Measurements from ENCODE around the gene MDM1.

MDM1 gene

DNA sequence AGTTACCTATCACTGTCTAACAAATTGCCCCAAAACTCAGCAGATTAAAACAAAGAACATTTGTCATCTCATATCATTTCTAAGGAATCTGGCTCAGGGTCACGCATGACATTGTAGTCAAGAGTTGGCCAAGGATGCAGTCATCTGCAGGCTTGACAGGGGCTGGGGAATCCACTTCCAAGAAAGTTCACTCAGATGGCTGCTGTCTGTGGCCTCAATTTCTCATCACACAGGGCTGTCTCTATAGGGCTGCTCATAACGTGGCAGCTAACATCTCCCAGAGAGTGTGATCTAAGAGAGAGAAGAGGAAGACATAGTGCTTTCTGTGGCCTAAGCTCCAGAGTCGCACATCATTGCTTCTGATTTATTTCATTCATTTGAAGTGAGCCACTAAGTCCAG, 61.8 kb downstream of the MDM1 start:
- Histone ChIP-seq H2AFZ (ENCODE audit: low read length) (peak overlapping the region; percentile 3; the same call in 1 of the 2 replicates), H3K4me3 (ENCODE audit: low read length, poor library complexity, severe bottlenecking) (no peak overlapping the region), H3K4me1 (ENCODE audit: insufficient read depth, low read length, poor library complexity, severe bottlenecking) (peaks cover 7% of the 10 kb centered on the region), H3F3A (ENCODE audit: low read depth) (no peaks in the 10 kb centered on the region), H3K4me2 (ENCODE audit: low read depth, low read length, poor library complexity, severe bottlenecking) (no peak overlapping the region), H3K9me2 (replicated peaks; ENCODE audit: low read depth, low read length) (no peaks in the 10 kb centered on the region), H3K9me3 (ENCODE audit: insufficient read depth, low read depth, low read length) (no peaks in the 10 kb centered on the region), H3K27me3 (ENCODE audit: insufficient read depth, low read length, poor library complexity, severe bottlenecking) (no peaks in the 10 kb centered on the region), H3K9ac (ENCODE audit: low read depth, low read length, poor library complexity, severe bottlenecking) (no peak overlapping the region), H3K79me2 (ENCODE audit: insufficient read depth, low read length) (no peaks in the 10 kb centered on the region), H3K36me3 (ENCODE audit: insufficient read depth, low read length) (no peaks in the 10 kb centered on the region), H4K20me1 (ENCODE audit: insufficient read depth, low read length, poor library complexity, severe bottlenecking) (no peaks in the 10 kb centered on the region)
- TF ChIP-seq CTCF (conservative IDR thresholded peaks at IDR 0.05; ENCODE audit: low read length), result no peak
- TF ChIP-seq EZH2phosphoT487 (IDR thresholded peaks at IDR 0.05; ENCODE audit: borderline replicate concordance), result no peak

DNA sequence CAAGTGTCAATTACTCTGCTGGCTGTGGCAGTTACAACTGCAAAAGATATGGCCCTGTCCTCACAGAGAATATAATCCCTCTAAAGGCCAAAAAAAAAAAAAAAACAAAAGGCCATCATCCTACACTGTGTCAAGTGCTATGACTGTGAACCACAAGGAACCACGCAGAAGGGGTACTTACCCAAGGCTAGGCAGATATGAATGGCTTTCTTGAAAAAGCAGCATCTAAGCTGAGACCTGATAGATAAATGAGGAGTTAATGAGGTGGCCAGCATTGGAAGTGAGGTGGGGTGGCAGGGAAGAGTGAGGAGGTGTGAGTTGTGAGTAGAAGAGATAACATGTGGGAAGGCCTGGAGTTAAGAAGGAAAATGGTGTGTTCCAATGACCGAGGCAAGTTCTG, 62.4 kb downstream of the MDM1 start:
- Histone ChIP-seq H3F3A (ENCODE audit: low read depth) (no peaks in the 10 kb centered on the region), H2AFZ (ENCODE audit: low read length) (peak overlapping the region; percentile 3; the same call in 1 of the 2 replicates), H3K9ac (ENCODE audit: low read depth, low read length, poor library complexity, severe bottlenecking) (no peak overlapping the region), H3K27me3 (ENCODE audit: insufficient read depth, low read length, poor library complexity, severe bottlenecking) (no peaks in the 10 kb centered on the region), H3K4me2 (ENCODE audit: low read depth, low read length, poor library complexity, severe bottlenecking) (no peak overlapping the region), H4K20me1 (ENCODE audit: insufficient read depth, low read length, poor library complexity, severe bottlenecking) (no peaks in the 10 kb centered on the region), H3K79me2 (ENCODE audit: insufficient read depth, low read length) (no peaks in the 10 kb centered on the region), H3K36me3 (ENCODE audit: insufficient read depth, low read length) (no peaks in the 10 kb centered on the region), H3K4me3 (ENCODE audit: low read length, poor library complexity, severe bottlenecking) (no peak overlapping the region), H3K9me3 (ENCODE audit: insufficient read depth, low read depth, low read length) (no peaks in the 10 kb centered on the region), H3K4me1 (ENCODE audit: insufficient read depth, low read length, poor library complexity, severe bottlenecking) (peaks cover 7% of the 10 kb centered on the region), H3K9me2 (replicated peaks; ENCODE audit: low read depth, low read length) (no peaks in the 10 kb centered on the region)
- TF ChIP-seq EZH2phosphoT487 (IDR thresholded peaks at IDR 0.05; ENCODE audit: borderline replicate concordance), result no peak
- no peak for TF ChIP-seq CTCF (conservative IDR thresholded peaks at IDR 0.05; ENCODE audit: low read length)

DNA sequence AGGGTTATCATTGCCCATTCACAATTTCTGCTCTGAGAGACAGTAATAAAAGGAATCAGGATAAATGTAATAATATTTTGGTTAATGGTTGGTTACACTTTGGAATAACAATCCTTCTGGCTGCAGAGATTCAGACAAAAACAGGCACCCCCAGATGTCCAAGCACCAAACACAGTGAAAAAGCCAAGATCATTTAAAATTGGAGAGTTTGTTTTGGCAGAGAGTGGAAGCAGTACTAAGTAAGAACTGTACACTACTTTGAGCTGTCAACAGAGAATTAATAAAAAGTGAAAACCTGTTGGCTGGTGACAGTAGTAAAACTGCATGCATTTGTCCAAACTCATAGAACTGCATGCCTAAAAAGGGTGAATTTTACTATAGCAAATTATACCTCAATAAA, 63.2 kb downstream of the MDM1 start:
- H3K79me2 ChIP-seq (ENCODE audit: insufficient read depth, low read length), result no peaks in the 10 kb centered on the region
- H4K20me1 ChIP-seq (ENCODE audit: insufficient read depth, low read length, poor library complexity, severe bottlenecking), result no peaks in the 10 kb centered on the region
- no peaks in the 10 kb centered on the region for H3F3A ChIP-seq (ENCODE audit: low read depth)
- no peak overlapping the region for H3K9ac ChIP-seq (ENCODE audit: low read depth, low read length, poor library complexity, severe bottlenecking)
- TF ChIP-seq CTCF (conservative IDR thresholded peaks at IDR 0.05; ENCODE audit: low read length), result no peak
- no peak for TF ChIP-seq EZH2phosphoT487 (IDR thresholded peaks at IDR 0.05; ENCODE audit: borderline replicate concordance)
- no peaks in the 10 kb centered on the region for H3K27me3 ChIP-seq (ENCODE audit: insufficient read depth, low read length, poor library complexity, severe bottlenecking)
- no peaks in the 10 kb centered on the region for H3K36me3 ChIP-seq (ENCODE audit: insufficient read depth, low read length)
- H2AFZ ChIP-seq (ENCODE audit: low read length), result no peak overlapping the region
- H3K4me3 ChIP-seq (ENCODE audit: low read length, poor library complexity, severe bottlenecking), result no peak overlapping the region
- H3K4me1 ChIP-seq (ENCODE audit: insufficient read depth, low read length, poor library complexity, severe bottlenecking), result peaks cover 7% of the 10 kb centered on the region
- no peaks in the 10 kb centered on the region for H3K9me2 ChIP-seq (replicated peaks; ENCODE audit: low read depth, low read length)
- H3K9me3 ChIP-seq (ENCODE audit: insufficient read depth, low read depth, low read length), result no peaks in the 10 kb centered on the region
- H3K4me2 ChIP-seq (ENCODE audit: low read depth, low read length, poor library complexity, severe bottlenecking), result no peak overlapping the region
